ENCODE results near the gene TWIST2. TPM values are rescaled to one million over a fixed set of nuclear protein-coding genes. Genes with fewer than 3 reads are reported as not detected.
A peak's percentile ranks its signal among the peaks of the same experiment; 100 is the strongest.

Gene TWIST2
- total RNA-seq, 2 experiments from 2014 or later: not detected

DNA sequence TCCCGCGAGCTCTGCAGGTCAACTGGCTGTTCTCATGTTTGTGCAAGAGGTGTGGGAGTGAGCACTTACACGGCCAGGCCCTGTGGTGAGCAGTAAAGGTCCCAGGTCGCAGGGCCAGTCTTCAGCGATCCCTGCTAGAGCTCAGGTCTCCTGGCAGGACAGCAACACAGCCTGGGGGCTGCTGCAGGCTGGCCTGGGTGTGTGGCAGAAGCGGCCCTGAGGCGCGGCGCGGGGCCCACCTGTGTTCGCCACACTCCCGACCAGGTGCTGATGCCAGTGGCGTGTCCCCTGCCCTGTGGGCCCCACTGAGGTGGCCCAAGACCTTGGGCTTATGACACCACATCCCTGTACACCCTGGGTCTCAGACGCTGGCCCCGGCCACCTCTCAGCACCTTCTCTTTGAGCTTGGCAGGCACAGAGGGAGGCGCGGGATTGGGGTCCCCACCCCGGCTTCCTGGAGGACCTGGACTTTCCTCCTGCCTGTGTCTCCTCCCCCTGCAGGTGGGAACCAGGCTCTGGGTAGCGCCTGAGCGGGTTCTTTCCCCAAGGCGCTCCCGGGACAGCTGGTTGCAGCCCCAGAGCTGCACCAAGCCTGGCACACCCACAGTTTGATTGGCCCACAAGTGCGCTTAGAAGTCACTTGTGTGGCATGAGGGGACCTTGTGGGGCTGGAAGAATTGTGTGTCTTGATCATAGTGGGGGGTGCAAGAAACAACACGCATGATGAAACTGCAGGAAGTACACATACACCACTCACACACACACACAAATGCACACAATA, 59.2 kb downstream of the TWIST2 start:
- no peaks in the 10 kb centered on the region for H3K4me1 Mint-ChIP-seq
- H3K27ac Mint-ChIP-seq: no peak overlapping the region
- no peak for ATAC-seq (ENCODE audit: low read depth)
- H3K36me3 Mint-ChIP-seq: no peaks in the 10 kb centered on the region
- no peaks in the 10 kb centered on the region for H3K9me3 Mint-ChIP-seq
- no peak for DNase-seq
- H3K4me3 Mint-ChIP-seq: no peak overlapping the region
- POLR2A ChIA-PET: no interaction called here
- no peaks in the 10 kb centered on the region for H3K27me3 Mint-ChIP-seq

DNA sequence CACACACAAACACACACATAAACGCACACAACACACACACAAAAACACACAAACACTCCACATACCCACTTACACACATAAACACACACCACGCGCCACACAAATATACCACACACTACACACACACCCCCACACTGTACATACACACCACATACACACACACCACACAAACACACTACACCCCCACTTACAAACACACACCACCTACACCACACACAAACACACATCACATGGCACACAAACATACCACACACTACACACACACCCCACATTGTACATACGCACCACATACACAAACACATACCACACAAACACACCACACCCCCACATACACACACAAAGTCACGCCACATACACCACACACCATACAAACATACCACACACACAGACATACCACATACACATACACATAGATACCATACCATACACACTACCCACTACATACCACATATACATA, 59.9 kb downstream of the TWIST2 start:
- ATAC-seq (ENCODE audit: low read depth): no peak
- Mint-ChIP-seq H3K27me3 (no peaks in the 10 kb centered on the region), H3K4me1 (no peaks in the 10 kb centered on the region), H3K9me3 (no peaks in the 10 kb centered on the region), H3K27ac (no peak overlapping the region), H3K4me3 (no peak overlapping the region), H3K36me3 (no peaks in the 10 kb centered on the region)
- DNase-seq: no peak
- POLR2A ChIA-PET: no interaction called here

DNA sequence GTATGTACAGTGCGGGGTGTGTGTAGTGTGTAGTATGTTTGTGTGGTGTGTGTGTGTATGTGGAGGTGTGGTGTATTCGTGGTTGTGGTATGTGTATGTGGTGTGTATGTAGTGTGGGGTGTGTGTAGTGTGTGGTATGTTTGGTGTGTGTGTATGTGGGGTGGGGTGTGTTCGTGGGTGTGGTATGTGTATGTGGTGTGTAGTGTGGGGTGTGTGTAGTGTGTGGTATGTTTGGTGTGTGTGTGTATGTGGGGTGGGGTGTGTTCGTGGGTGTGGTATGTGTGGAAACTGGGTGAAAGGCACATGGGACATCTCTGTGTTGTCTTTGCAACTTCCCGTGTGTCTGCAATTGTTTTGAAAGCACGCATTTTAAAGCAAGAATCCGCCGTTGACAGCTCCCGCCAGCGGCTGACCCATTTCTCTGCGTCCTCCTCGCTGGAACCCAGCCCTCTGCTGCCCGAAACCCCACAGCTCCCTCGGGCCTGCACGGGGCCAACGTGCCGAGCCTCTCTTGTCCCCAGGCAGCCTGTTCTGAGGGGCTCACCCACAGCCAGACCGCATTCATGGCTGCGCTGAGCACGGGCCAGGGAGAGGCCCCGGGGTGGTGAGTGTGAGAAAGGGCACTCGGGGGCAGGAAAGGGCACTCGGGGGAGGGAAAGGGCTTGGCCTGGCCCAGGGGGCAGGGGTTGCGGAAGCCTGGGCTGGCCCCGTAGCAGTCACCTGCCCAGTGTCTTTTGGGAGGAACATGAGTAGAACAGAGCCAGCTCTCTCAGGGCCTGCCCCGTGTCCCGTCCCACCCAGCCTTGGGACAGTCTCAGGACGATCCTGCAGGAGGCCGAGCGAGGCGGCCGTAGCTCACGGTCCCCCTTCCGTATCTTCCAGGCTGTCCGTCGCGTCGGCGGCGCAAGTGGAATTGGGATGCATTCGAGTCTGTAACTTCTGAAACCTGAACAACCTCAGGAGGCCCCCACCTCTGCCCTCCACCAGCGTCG, 61.4 kb downstream of the TWIST2 start:
- no peaks in the 10 kb centered on the region for H3K9me3 Mint-ChIP-seq
- POLR2A ChIA-PET: no interaction called here
- H3K36me3 Mint-ChIP-seq: no peaks in the 10 kb centered on the region
- H3K4me1 Mint-ChIP-seq: no peaks in the 10 kb centered on the region
- no peak for DNase-seq
- no peaks in the 10 kb centered on the region for H3K27me3 Mint-ChIP-seq
- H3K4me3 Mint-ChIP-seq: no peak overlapping the region
- H3K27ac Mint-ChIP-seq: no peak overlapping the region
- ATAC-seq (ENCODE audit: low read depth): no peak

DNA sequence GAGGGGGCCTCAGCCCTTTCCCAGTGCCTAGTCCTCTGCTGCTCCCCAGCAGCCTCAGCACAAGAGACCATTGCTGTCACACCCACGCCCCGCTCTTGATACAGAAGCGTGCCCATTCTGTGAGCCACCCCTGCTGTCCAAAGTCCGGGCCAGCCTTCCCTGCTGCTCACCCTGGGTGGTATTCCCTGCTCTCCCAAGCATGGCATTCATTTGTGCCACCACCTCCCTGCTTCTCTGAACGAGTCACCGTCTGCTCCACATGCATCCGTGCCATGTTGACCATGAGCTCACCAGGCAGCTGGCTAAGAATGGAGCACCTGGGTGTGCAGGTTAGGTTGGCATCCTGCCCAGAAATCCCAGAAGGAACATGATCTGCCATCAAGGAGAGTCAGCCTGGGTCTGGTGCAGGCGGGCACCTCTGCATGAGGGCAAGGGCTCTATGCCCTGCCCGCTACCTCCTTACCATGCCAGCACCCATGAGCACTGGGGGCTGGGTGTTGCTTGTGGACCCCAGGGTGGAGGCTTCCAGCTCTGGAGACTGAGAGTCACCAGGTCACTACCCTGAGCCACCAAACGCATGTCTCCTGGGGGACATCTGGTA, 63.0 kb downstream of the TWIST2 start:
- Mint-ChIP-seq H3K9me3 (no peaks in the 10 kb centered on the region), H3K36me3 (no peaks in the 10 kb centered on the region), H3K4me3 (no peak overlapping the region), H3K4me1 (no peaks in the 10 kb centered on the region), H3K27ac (no peak overlapping the region), H3K27me3 (no peaks in the 10 kb centered on the region)
- ATAC-seq (ENCODE audit: low read depth) (no peak), DNase-seq (peak; percentile 4)
- POLR2A ChIA-PET: no interaction called here

DNA sequence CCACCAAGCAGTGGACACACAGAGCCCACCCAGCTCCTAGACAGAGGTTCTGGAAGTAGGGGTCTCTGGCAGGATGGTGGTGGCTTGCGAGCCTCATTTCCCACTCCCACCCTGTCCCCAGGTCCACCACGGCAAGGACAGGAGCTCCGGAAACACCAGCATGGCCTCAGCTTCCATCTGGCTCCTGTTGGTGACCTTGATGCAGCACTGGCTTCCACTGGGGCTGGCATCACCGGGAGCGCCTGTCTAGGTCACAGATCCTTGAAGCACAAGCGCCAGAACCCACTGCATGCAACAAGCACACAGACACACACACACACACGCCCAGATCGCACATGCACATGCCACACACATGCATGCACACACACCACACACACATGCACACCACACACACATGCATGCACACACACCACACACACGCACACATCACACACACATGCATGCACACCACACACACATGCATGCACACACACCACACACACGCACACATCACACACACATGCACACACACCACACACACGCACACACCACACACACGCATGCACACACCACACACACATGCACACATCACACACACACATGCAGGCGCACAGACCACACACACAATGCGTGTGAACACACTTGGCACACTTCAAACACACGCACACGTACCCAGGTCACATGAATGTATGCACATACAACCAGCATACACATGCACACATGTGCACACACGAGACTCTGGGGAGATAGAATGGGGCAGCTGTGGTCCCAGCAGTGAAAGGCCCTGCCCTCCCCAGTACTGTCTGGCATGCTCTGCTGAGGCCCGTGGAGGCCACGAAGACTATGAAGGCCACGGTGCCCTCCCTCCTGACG, 63.7 kb downstream of the TWIST2 start:
- POLR2A ChIA-PET: no interaction called here
- Mint-ChIP-seq H3K27me3 (no peaks in the 10 kb centered on the region), H3K4me1 (no peaks in the 10 kb centered on the region), H3K27ac (no peak overlapping the region), H3K36me3 (no peaks in the 10 kb centered on the region), H3K9me3 (no peaks in the 10 kb centered on the region), H3K4me3 (no peak overlapping the region)
- ATAC-seq (ENCODE audit: low read depth): no peak
- DNase-seq: no peak

DNA sequence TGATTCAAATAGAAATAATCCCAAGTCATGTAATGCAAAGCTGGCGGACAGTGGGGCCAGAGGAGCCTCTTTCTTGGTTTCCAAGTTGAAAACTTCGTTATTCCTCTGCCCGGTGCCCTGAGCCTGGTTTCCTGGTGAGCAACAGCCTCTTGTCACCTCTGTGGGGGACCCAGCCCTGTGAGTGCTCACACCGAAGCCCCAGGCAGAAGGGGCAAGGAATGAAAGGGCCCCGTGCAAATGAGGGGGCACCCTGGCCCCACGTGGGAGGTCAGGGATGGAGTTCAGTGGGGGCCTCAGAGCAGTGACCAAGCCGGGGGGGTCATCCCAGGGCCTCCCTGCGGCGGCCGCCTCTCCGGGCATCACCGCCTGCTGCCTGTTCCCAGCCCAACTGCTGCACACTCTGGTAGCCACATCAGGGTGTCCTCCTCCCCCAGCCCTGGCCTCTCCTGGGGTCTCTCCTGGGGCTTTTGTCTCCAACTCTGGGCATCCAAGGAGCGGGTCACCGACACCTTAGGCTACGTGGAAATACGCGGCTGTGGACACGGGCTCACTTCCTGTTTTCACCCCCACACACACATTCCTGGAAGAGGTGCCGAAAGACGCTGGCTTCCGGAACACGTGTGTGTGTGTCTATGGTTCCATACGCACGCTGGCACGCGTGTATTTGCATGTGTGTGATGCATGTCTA, 64.5 kb downstream of the TWIST2 start:
- Mint-ChIP-seq H3K27ac (no peak overlapping the region), H3K36me3 (no peaks in the 10 kb centered on the region), H3K9me3 (no peaks in the 10 kb centered on the region), H3K4me3 (no peak overlapping the region), H3K4me1 (no peaks in the 10 kb centered on the region), H3K27me3 (no peaks in the 10 kb centered on the region)
- DNase-seq (peak; percentile 3), ATAC-seq (ENCODE audit: low read depth) (no peak)
- POLR2A ChIA-PET: no interaction called here

DNA sequence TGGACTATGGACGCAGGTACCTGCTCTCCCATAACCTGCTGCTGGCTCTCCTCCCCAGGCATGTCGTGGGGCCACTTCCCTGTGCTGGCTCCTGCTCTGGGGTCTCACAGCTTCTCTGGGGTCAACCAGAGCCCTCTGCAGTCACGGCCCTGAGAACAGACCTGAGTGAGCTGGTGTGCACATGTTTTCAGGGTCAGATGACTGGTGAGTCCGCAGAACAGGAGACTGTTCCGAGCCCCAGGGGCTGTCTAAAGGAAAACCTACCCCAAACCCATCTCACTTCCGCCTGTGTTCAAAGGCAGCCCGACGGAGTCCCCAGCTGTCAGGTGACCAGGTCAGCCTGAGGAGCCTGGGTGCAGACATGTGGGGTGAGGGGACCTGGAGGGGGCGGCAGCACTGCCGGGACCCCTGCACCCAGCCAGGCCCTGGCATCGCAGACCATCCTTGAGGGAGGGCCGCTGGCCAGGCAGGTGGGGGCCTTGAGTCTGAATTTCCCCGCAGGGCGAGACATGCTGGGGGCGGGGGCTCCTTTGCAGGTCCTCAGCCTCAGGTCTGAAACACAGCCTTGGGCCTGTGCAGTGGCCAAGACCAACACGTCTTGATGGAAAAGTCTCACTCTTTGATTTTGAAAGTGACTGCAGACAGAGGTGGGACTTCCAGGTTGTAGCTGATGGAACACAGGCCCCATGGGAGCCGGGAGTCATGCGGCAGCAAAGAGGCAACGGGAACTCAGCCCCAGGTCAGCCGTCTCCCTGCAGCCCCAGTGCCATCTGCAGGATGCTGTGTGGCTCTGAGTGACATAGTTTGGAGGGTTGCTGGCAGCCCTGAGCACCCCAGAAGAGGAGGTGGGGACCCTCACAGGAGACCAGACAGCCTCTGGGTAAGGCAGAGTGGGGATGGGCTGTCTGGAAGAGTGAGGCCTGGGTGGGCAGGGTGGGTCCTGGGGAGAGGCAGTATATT, 65.3 kb downstream of the TWIST2 start:
- Mint-ChIP-seq H3K4me3 (no peak overlapping the region), H3K9me3 (no peaks in the 10 kb centered on the region), H3K27ac (no peak overlapping the region), H3K4me1 (no peaks in the 10 kb centered on the region), H3K27me3 (no peaks in the 10 kb centered on the region), H3K36me3 (no peaks in the 10 kb centered on the region)
- DNase-seq: no peak
- POLR2A ChIA-PET: no interaction called here
- no peak for ATAC-seq (ENCODE audit: low read depth)

DNA sequence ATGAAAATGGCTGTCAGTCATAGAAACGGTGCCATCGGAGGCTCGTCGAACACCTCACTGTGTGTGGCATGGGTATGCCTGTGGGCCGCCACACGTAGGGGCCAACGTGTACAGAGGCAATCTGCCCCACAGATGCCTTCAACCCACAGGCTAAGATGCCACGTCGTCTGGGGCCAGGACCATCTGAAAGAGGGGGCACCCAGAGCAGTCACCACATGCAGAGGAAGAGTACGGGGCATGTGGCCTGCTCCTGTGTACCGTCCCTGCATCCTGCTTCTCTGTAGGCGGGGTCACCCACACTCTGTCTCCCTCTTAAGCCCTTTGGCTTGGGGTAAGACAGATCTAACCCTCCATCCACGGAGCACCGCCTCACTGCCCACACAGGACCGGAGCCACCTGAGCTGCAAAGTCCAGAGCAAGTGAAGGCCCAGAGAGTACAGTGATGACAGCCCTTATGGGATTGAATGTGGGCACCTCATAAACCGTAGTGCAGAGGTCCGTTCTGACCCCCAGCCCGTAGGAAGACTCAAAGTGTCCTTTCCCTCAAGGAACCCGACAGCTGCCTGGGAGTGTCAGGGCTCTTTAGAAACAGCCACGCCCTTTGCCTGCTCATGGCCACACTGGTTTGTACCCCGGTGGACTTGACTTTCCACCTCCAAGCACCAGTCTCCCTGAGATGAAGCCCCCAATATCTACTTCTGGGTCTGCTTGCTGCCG, 66.2 kb downstream of the TWIST2 start:
- H3K4me1 Mint-ChIP-seq: no peaks in the 10 kb centered on the region
- no peak overlapping the region for H3K27ac Mint-ChIP-seq
- POLR2A ChIA-PET: no interaction called here
- no peaks in the 10 kb centered on the region for H3K27me3 Mint-ChIP-seq
- H3K4me3 Mint-ChIP-seq: no peak overlapping the region
- H3K9me3 Mint-ChIP-seq: no peaks in the 10 kb centered on the region
- ATAC-seq (ENCODE audit: low read depth) (no peak), DNase-seq (no peak)
- H3K36me3 Mint-ChIP-seq: no peaks in the 10 kb centered on the region

DNA sequence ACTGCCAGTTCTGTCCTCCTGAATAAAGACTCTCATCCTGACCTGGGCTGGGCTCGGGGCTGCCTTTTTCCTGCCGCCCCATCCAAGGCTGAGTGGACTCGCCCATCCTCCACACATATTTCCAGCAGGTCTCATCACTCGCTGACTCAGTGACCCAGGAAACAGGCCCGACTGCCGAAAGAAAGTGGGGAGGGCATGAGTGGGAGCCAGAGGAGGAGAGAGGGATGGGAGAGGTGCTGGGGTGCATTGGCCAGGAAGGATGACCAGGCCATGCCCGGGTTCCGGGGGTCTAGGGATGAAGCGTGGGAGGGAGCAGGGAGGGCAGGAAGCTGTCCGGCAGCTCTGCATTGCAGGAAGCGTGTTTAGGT, 66.7 kb downstream of the TWIST2 start:
- ATAC-seq (ENCODE audit: low read depth) (no peak), DNase-seq (no peak)
- H3K36me3 Mint-ChIP-seq: no peaks in the 10 kb centered on the region
- H3K27ac Mint-ChIP-seq: no peak overlapping the region
- H3K4me3 Mint-ChIP-seq: no peak overlapping the region
- no peaks in the 10 kb centered on the region for H3K4me1 Mint-ChIP-seq
- POLR2A ChIA-PET: no interaction called here
- H3K27me3 Mint-ChIP-seq: no peaks in the 10 kb centered on the region
- H3K9me3 Mint-ChIP-seq: no peaks in the 10 kb centered on the region

DNA sequence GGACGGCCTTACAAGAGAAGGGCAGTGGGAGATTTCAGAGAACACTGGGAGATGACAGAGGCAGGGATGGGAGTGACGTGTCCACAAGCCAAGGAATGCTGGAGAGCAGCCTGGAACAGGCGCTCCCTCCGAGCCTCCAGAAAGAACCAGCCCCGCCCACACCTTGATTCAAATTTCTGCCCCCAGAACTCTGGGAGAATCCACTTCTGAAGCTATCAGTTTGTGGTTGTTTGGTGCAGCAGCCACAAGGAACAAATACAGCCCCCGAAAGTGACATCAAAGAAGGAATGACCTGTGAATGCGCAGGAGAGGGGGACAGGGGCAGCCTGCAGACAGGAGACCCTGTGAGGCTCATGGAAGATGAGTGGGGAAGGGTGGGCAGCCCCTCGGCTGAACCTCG, 67.3 kb downstream of the TWIST2 start:
- Mint-ChIP-seq H3K27ac (no peak overlapping the region), H3K9me3 (no peaks in the 10 kb centered on the region)

DNA sequence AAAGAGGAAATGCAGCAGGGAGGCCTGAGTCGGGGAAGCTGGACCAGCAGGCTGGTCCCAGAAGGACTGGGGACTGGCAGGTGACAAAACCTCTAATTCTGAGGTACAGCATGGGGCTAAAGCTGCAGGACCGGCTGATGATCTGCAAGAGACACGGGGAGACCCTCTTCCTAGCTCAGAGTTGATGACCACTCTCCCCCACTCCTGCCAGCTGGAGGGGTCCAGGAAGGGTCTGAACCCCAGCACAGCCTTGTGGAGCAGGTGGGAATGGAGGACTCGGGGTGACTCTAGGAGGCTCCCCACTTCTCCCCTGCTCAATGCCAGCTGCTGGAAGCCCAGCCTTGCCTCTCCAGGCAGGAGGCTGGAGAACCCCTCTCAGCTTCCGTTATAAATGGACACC, 67.7 kb downstream of the TWIST2 start:
- ATAC-seq (ENCODE audit: low read depth) (no peak), DNase-seq (no peak)
- POLR2A ChIA-PET: no interaction called here
- Mint-ChIP-seq H3K4me1 (no peaks in the 10 kb centered on the region), H3K36me3 (no peaks in the 10 kb centered on the region), H3K9me3 (no peaks in the 10 kb centered on the region), H3K4me3 (no peak overlapping the region), H3K27ac (no peak overlapping the region), H3K27me3 (no peaks in the 10 kb centered on the region)

More for the DNA sequence above, 67.3 kb downstream of the TWIST2 start:
- no peaks in the 10 kb centered on the region for H3K27me3 Mint-ChIP-seq
- POLR2A ChIA-PET: no interaction called here
- H3K36me3 Mint-ChIP-seq: no peaks in the 10 kb centered on the region
- DNase-seq: no peak
- no peak for ATAC-seq (ENCODE audit: low read depth)
- no peak overlapping the region for H3K4me3 Mint-ChIP-seq
- H3K4me1 Mint-ChIP-seq: no peaks in the 10 kb centered on the region
